ENCODE measurements around the gene CARNS1. TPM values are rescaled to one million over a fixed set of nuclear protein-coding genes. Genes with fewer than 3 reads are reported as not detected.
A peak's percentile ranks its signal among the peaks of the same experiment; 100 is the strongest.

CARNS1 gene
- total and polyA plus RNA-seq, 2 of the 8 experiments (the other 6 are each of a cell fraction or from before 2014, with no cell fraction given) = 0.82 to 1.1 TPM

- Histone ChIP-seq H3K79me2 (ENCODE audit: control insufficient read depth in 1 of 2, insufficient read depth in 2 of 2, low read length in 2 of 2) (peaks cover 0 to 5% of the 10 kb centered on the region in 2 experiments; a peak in 1 of 4 replicates), H3K79me1 (ENCODE audit: low read depth, low read length) (peaks cover 3% of the 10 kb centered on the region), H3K36me3 (ENCODE audit: control insufficient read depth in 2 of 4, insufficient read depth in 4 of 4, low read length in 3 of 4) (peaks cover 6 to 25% (median 18%) of the 10 kb centered on the region in 4 experiments; a peak in 6 of 8 replicates), H3K56ac (replicated peaks; ENCODE audit: insufficient read length, low read depth, low read length) (no peak overlapping the region), H2BK12ac (ENCODE audit: low read depth, low read length) (0 out of 2 replicates have a peak overlapping the region, but pooled peaks have one; percentile 50), H3K27ac (ENCODE audit: low read depth, low read length) (peak overlapping the region; percentile 35; the same call in 1 of the 2 replicates), H3K9me3 (ENCODE audit: insufficient read depth in 2 of 2, low read depth in 1 of 2, low read length in 1 of 2) (no peaks in the 10 kb centered on the region), H3K4ac (replicated peaks; ENCODE audit: insufficient read length, low read depth, low read length) (no peak overlapping the region), H3K23ac (ENCODE audit: insufficient read length) (no peak overlapping the region), H3K18ac (ENCODE audit: extremely low read depth, low read length) (no peak overlapping the region), H2BK120ac (replicated peaks; ENCODE audit: low read depth, low read length) (no peak overlapping the region), H4K20me1 (replicated peaks in 1 of 2; ENCODE audit: control insufficient read depth in 1 of 2, insufficient read depth in 2 of 2, low read length in 2 of 2) (peaks cover 0 to 11% of the 10 kb centered on the region in 2 experiments), H2AK5ac (ENCODE audit: low read depth, low read length) (no peak overlapping the region), H2BK15ac (ENCODE audit: low read length) (no peak overlapping the region), H2AFZ (ENCODE audit: low read length) (no peak overlapping the region), H3K4me3 (ENCODE audit: extremely low read depth in 1 of 4, insufficient read depth in 2 of 4, low read depth in 3 of 4, low read length in 4 of 4) (no peak overlapping the region), H2BK5ac (ENCODE audit: low read depth, low read length) (peak overlapping the region; percentile 88; the same call in 1 of the 2 replicates), H4K8ac (ENCODE audit: extremely low read depth, insufficient read depth, low read length) (no peak overlapping the region; the same call in 1 of the 2 replicates), H3K23me2 (ENCODE audit: low read depth, low read length) (peaks cover 13% of the 10 kb centered on the region), H4K91ac (replicated peaks; ENCODE audit: insufficient read length, low read length) (no peak overlapping the region), H3K9ac (replicated peaks in 1 of 4; ENCODE audit: extremely low read depth in 1 of 4, low read depth in 3 of 4, low read length in 3 of 4) (no peak overlapping the region), H3K27me3 (replicated peaks in 1 of 4; ENCODE audit: control insufficient read depth in 3 of 4, extremely low read depth in 1 of 4, insufficient read depth in 3 of 4, low read length in 3 of 4) (no peaks in the 10 kb centered on the region), H3K4me2 (ENCODE audit: insufficient read depth in 1 of 2, low read depth in 2 of 2, low read length in 2 of 2) (no peak overlapping the region), H3K14ac (ENCODE audit: insufficient read length) (no peak overlapping the region), H4K5ac (ENCODE audit: insufficient read length, low read depth, low read length) (no peak overlapping the region), H2BK20ac (ENCODE audit: low read length) (no peak overlapping the region), H3K4me1 (replicated peaks in 1 of 4; ENCODE audit: control insufficient read depth in 3 of 4, insufficient read depth in 4 of 4, low read length in 3 of 4) (peaks cover 0 to 12% (median 6%) of the 10 kb centered on the region in 4 experiments; a peak in 5 of 7 replicates)
- ChIA-PET POLR2A (ENCODE audit: partially characterized antibody) (interaction anchor here (0.9 to 2.6 kb wide), 15 partner anchors 9 to 93 kb away, joined by 3 to 13 read pairs (median 4); partner anchors contain the start of genes AIP, RPS6KB2 and SSH3), CTCF (ENCODE audit: partially characterized antibody) (interaction anchor here (0.6 to 34.8 kb wide), 6 partner anchors 13 to 69 kb away, joined by 3 to 1305 read pairs (median 4); partner anchors contain the start of gene POLD4)
- DNase-seq (ENCODE audit: low read depth in 1 of 2, low spot score in 2 of 2) = no peak
- 92% methylated on average over 19 of the region's 19 CpGs; no CpG with 5 or more reads in 1 of the 2 experiments for WGBS, 2 experiments (ENCODE audit: extremely low coverage in 1 of 2, insufficient coverage in 1 of 2, insufficient read length in 1 of 2, insufficient replicate concordance in 2 of 2, low coverage in 1 of 2, low lambda C conversion rate in 2 of 2, missing lambda C conversion rate in 1 of 2)
- FAIRE-seq = no peak
- TF ChIP-seq FOSL1 (IDR thresholded peaks at IDR 0.05; ENCODE audit: insufficient read depth, low read depth, low read length) = no peak
- no peak for TF ChIP-seq CBX5 (IDR thresholded peaks at IDR 0.05; ENCODE audit: low read depth, low read length)
- TF ChIP-seq CTBP2 (IDR thresholded peaks at IDR 0.05; ENCODE audit: borderline replicate concordance, insufficient read depth, insufficient read length, low read length) = no peak
- no peak for TF ChIP-seq SIRT6 (IDR thresholded peaks at IDR 0.05; ENCODE audit: low read length)
- no peak for TF ChIP-seq CHD1 (IDR thresholded peaks at IDR 0.05; ENCODE audit: low read depth, low read length)
- no peak for TF ChIP-seq EZH2 (IDR thresholded peaks at IDR 0.05; ENCODE audit: low read depth, low read length, severe bottlenecking)
- no peak for TF ChIP-seq RFX5 (IDR thresholded peaks at IDR 0.05; ENCODE audit: borderline replicate concordance, low read depth, low read length)
- TF ChIP-seq EGR1 (IDR thresholded peaks at IDR 0.05; ENCODE audit: borderline replicate concordance, low read depth, low read length) = no peak
- TF ChIP-seq TEAD4 (IDR thresholded peaks at IDR 0.05; ENCODE audit: low read depth, low read length) = no peak
- TF ChIP-seq POU5F1 (IDR thresholded peaks at IDR 0.05; ENCODE audit: low read depth, low read length) = no peak
- TF ChIP-seq EP300 (IDR thresholded peaks at IDR 0.05; ENCODE audit: borderline replicate concordance in 1 of 2, low read depth in 2 of 2, low read length in 2 of 2) = no peak
Measured at GRCh38 chr11:67395555-67396258, 19.8 kb upstream of the CARNS1 start.
